Prostate gland (tissue), 2 donors: ENCODE results near the gene COX14.

Source experiments
- POLR2A ChIP-seq: fragments of 450-650 bp; IDR thresholded peaks from one replicate; pipeline ENCODE4 v1.6.1; 2016; ENCODE audit warnings: antibody characterized with exemption, mild to moderate bottlenecking
- POLR2AphosphoS5 ChIP-seq: sonication (generic); formaldehyde crosslinking; IDR thresholded peaks from one replicate; pipeline ENCODE4 v1.6.1; 2017; ENCODE audit warnings: antibody characterized with exemption
- TF ChIP-seq, protein P1 (sequence below), 4 experiments: fragments of 200-600 bp in 2 of 4; fragments of 450-650 bp in 2 of 4; sonication (generic) in 2 of 4; IDR thresholded peaks; 1 replicate in 3 of 4; 2 replicates in 1 of 4; pipeline ENCODE4 v1.5.1; 2016 to 2019; ENCODE audit warnings: antibody characterized with exemption in 4 of 4, mild to moderate bottlenecking in 2 of 4, moderate library complexity in 2 of 4

DNA sequence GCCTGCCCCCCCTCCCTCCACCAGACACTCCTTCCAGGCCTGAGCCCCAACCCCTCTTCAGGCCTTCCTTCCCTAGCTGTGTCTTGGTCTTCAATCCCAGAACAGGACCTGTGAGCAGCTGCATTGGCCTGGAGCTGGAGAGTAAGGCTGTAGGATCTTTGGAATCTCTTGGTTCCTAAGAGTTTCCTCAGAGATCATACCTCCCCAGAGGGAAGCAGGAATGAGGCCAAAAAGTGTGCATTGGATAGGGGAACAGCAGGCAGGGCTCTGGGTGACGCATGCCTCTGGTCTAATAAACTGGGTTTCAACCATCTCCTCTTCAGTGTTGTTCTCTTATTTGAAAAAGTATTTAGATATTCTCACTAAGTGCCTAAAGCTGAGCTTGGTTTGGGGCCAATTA is 28.7 kb upstream of the COX14 start:
- TF ChIP-seq, protein P1, sequence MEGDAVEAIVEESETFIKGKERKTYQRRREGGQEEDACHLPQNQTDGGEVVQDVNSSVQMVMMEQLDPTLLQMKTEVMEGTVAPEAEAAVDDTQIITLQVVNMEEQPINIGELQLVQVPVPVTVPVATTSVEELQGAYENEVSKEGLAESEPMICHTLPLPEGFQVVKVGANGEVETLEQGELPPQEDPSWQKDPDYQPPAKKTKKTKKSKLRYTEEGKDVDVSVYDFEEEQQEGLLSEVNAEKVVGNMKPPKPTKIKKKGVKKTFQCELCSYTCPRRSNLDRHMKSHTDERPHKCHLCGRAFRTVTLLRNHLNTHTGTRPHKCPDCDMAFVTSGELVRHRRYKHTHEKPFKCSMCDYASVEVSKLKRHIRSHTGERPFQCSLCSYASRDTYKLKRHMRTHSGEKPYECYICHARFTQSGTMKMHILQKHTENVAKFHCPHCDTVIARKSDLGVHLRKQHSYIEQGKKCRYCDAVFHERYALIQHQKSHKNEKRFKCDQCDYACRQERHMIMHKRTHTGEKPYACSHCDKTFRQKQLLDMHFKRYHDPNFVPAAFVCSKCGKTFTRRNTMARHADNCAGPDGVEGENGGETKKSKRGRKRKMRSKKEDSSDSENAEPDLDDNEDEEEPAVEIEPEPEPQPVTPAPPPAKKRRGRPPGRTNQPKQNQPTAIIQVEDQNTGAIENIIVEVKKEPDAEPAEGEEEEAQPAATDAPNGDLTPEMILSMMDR (IDR thresholded peaks at IDR 0.05) = no peak
- TF ChIP-seq POLR2A = no peak
- TF ChIP-seq POLR2AphosphoS5 = no peak
